Fibroblast of lung (primary cell): ENCODE measurements around the gene HAO2. TPM values are rescaled to one million over a fixed set of nuclear protein-coding genes. Genes with fewer than 3 reads are reported as not detected.
"Not testable (repeated sequence)": the region's sequence is repeated elsewhere in the genome, so short reads cannot be mapped to it uniquely, and the experiment has no call there.

ENCODE experiments used
- DNase-seq, 2 donors: peaks; one replicate each; pipeline versions ENCODE4 v3.0.0 to v3.0.0-alpha.2; 2010; ENCODE audit warnings: low read depth in 2 of 2
- H2AFZ ChIP-seq: 2 replicates; pipeline ENCODE4 v1.5.1; 2012; ENCODE audit warnings: low read length, control low read depth, inconsistent platforms
- H3K27ac ChIP-seq: 2 replicates; pipeline ENCODE4 v1.5.1; 2011; ENCODE audit warnings: low read length, control low read depth; ENCODE audit not compliant: insufficient read depth
- H3K27me3 ChIP-seq: 2 replicates; pipeline ENCODE4 v1.5.1; 2011; ENCODE audit warnings: mild to moderate bottlenecking, low read length; ENCODE audit not compliant: control insufficient read depth, insufficient read depth
- H3K36me3 ChIP-seq: 2 replicates; pipeline ENCODE4 v1.5.1; 2011; ENCODE audit warnings: low read length; ENCODE audit not compliant: control insufficient read depth, insufficient read depth
- H3K4me1 ChIP-seq: 2 replicates; pipeline ENCODE4 v1.5.1; 2011; ENCODE audit warnings: low read length; ENCODE audit not compliant: control insufficient read depth, insufficient read depth; ENCODE audit errors: extremely low read depth
- H3K4me2 ChIP-seq: 2 replicates; pipeline ENCODE4 v1.5.1; 2011; ENCODE audit warnings: low read length, control low read depth; ENCODE audit not compliant: insufficient read depth; ENCODE audit errors: extremely low read depth
- H3K4me3 ChIP-seq, 4 experiments: fragments of 200-600 bp in 1 of 4; sonication (generic) in 1 of 4; replicated peaks in 1 of 4; 2 replicates each; pipeline ENCODE4 v1.5.1; 2011 to 2016; ENCODE audit warnings: low read length in 4 of 4, low read depth in 3 of 4, mild to moderate bottlenecking in 3 of 4, control low read depth in 2 of 4, inconsistent platforms in 1 of 4, mixed read lengths in 1 of 4; ENCODE audit not compliant: insufficient read depth in 1 of 4; ENCODE audit errors: control extremely low read depth in 1 of 4
- H3K79me2 ChIP-seq: 2 replicates; pipeline ENCODE4 v1.5.1; 2012; ENCODE audit warnings: mild to moderate bottlenecking, low read length, inconsistent platforms; ENCODE audit not compliant: control insufficient read depth, insufficient read depth
- H3K9ac ChIP-seq: 2 replicates; pipeline ENCODE4 v1.5.1; 2011; ENCODE audit warnings: mild to moderate bottlenecking, low read length, control low read depth; ENCODE audit not compliant: insufficient read depth
- H3K9me3 ChIP-seq: 2 replicates; pipeline ENCODE4 v1.5.1; 2012; ENCODE audit warnings: low read depth, low read length; ENCODE audit not compliant: control insufficient read depth, insufficient read depth
- H4K20me1 ChIP-seq: 2 replicates; pipeline ENCODE4 v1.5.1; 2011; ENCODE audit warnings: low read length; ENCODE audit not compliant: control insufficient read depth, insufficient read depth; ENCODE audit errors: extremely low read depth
- EZH2 ChIP-seq: IDR thresholded peaks from 2 replicates; pipeline ENCODE4 v1.5.1; 2012; ENCODE audit warnings: low read length, control low read depth, mild to moderate bottlenecking; ENCODE audit errors: missing control alignments
- polyA plus RNA-seq, 2 donors: library from polyadenylated mRNA; depleted of rRNA in 1 of 2; stranded (reverse) in 1 of 2; unstranded in 1 of 2; fragments of >200 nt; gene quantifications; 2 replicates each; pipeline ENCODE4 v1.2.1, GENCODE V29; 2011 to 2012; ENCODE audit warnings: missing spikeins in 1 of 2
- total RNA-seq: library from RNA; depleted of rRNA; stranded (reverse); fragments of >200 nt; gene quantifications from 2 replicates; pipeline ENCODE4 v1.2.1, GENCODE V29; 2014
- TF ChIP-seq, protein P1 (sequence below), 2 donors: IDR thresholded peaks in 1 of 2; conservative IDR thresholded peaks in 1 of 2; 1 replicate in 1 of 2; 2 replicates in 1 of 2; pipeline ENCODE4 v1.5.1; 2011 to 2012; ENCODE audit warnings: low read length in 2 of 2, control low read depth in 1 of 2, inconsistent platforms in 1 of 2, low read depth in 1 of 2, mild to moderate bottlenecking in 1 of 2

The HAO2 gene
- total and polyA plus RNA-seq, 2 donors (not counting 1 experiment from before 2014, with no cell fraction given) = not detected

GRCh38 chr1:119375366-119375765 is 6.8 kb downstream of the HAO2 start:
- Histone ChIP-seq H2AFZ (no peak overlapping the region), H3K9ac (no peak overlapping the region), H3K79me2 (no peaks in the 10 kb centered on the region), H3K9me3 (no peaks in the 10 kb centered on the region), H3K4me3 (no peak overlapping the region), H3K4me1 (no peaks in the 10 kb centered on the region), H3K4me2 (no peak overlapping the region), H3K36me3 (no peaks in the 10 kb centered on the region), H4K20me1 (no peaks in the 10 kb centered on the region), H3K27ac (no peak overlapping the region), H3K27me3 (no peaks in the 10 kb centered on the region)
- TF ChIP-seq, protein P1, sequence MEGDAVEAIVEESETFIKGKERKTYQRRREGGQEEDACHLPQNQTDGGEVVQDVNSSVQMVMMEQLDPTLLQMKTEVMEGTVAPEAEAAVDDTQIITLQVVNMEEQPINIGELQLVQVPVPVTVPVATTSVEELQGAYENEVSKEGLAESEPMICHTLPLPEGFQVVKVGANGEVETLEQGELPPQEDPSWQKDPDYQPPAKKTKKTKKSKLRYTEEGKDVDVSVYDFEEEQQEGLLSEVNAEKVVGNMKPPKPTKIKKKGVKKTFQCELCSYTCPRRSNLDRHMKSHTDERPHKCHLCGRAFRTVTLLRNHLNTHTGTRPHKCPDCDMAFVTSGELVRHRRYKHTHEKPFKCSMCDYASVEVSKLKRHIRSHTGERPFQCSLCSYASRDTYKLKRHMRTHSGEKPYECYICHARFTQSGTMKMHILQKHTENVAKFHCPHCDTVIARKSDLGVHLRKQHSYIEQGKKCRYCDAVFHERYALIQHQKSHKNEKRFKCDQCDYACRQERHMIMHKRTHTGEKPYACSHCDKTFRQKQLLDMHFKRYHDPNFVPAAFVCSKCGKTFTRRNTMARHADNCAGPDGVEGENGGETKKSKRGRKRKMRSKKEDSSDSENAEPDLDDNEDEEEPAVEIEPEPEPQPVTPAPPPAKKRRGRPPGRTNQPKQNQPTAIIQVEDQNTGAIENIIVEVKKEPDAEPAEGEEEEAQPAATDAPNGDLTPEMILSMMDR (conservative IDR thresholded peaks at IDR 0.05 in 1 of 2, IDR thresholded peaks at IDR 0.05 in 1 of 2; ENCODE audit: low read depth in 1 of 2, low read length in 2 of 2) = no peak
- TF ChIP-seq EZH2 = no peak
- no peak for DNase-seq

- H3K27ac ChIP-seq = no peak overlapping the region
- no peaks in the 10 kb centered on the region for H3K79me2 ChIP-seq
- H3K4me1 ChIP-seq = no peaks in the 10 kb centered on the region
- no peak overlapping the region for H3K4me3 ChIP-seq
- TF ChIP-seq, protein P1 (conservative IDR thresholded peaks at IDR 0.05 in 1 of 2, IDR thresholded peaks at IDR 0.05 in 1 of 2; ENCODE audit: low read depth in 1 of 2, low read length in 2 of 2) = no peak
- TF ChIP-seq EZH2 = no peak
- no peak overlapping the region for H2AFZ ChIP-seq
- H3K9ac ChIP-seq = no peak overlapping the region
- no peaks in the 10 kb centered on the region for H3K36me3 ChIP-seq
- DNase-seq = no peak
- no peaks in the 10 kb centered on the region for H3K9me3 ChIP-seq
- H4K20me1 ChIP-seq = no peaks in the 10 kb centered on the region
- no peak overlapping the region for H3K4me2 ChIP-seq
- no peaks in the 10 kb centered on the region for H3K27me3 ChIP-seq
Measured at GRCh38 chr1:119376594-119376993, 8.0 kb downstream of the HAO2 start.

DNA sequence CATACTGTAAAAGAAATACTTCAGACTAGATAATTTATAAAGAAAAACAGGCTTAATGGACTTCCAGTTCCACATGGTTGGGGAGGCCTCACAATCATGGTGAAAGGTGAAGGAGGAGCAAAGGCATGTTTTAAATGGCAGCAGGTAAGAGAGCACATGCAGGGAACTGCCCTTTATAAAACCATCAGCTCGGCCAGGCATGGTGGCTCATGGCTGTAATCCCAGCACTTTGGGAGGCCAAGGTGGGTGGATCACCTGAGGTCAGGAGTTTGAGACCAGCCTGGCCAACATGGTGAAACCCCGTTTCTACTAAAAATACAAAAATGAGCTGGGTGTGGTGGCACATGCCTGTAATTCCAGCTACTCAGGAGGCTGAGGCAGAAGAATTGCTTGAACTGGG is 9.0 kb downstream of the HAO2 start:
- not testable (repeated sequence) for H4K20me1 ChIP-seq, H3K4me1 ChIP-seq, H3K36me3 ChIP-seq

GRCh38 chr1:119379117-119379516 is 10.5 kb downstream of the HAO2 start:
- H3K9me3 ChIP-seq = no peaks in the 10 kb centered on the region
- no peaks in the 10 kb centered on the region for H3K4me1 ChIP-seq
- no peak for DNase-seq
- no peaks in the 10 kb centered on the region for H3K79me2 ChIP-seq
- TF ChIP-seq EZH2 = no peak
- no peak overlapping the region for H3K27ac ChIP-seq
- H4K20me1 ChIP-seq = no peaks in the 10 kb centered on the region
- no peak overlapping the region for H3K9ac ChIP-seq
- H3K27me3 ChIP-seq = no peaks in the 10 kb centered on the region
- no peak overlapping the region for H3K4me3 ChIP-seq
- H3K4me2 ChIP-seq = no peak overlapping the region
- H3K36me3 ChIP-seq = no peaks in the 10 kb centered on the region
- H2AFZ ChIP-seq = no peak overlapping the region

More for the DNA sequence above, 9.0 kb downstream of the HAO2 start:
- not testable (repeated sequence) for H3K9ac ChIP-seq, H3K27me3 ChIP-seq, H3K4me2 ChIP-seq, H3K27ac ChIP-seq, H3K9me3 ChIP-seq, H2AFZ ChIP-seq, H3K79me2 ChIP-seq, DNase-seq, H3K4me3 ChIP-seq
